ENCODE measurements around the gene ELOVL4.

DNA sequence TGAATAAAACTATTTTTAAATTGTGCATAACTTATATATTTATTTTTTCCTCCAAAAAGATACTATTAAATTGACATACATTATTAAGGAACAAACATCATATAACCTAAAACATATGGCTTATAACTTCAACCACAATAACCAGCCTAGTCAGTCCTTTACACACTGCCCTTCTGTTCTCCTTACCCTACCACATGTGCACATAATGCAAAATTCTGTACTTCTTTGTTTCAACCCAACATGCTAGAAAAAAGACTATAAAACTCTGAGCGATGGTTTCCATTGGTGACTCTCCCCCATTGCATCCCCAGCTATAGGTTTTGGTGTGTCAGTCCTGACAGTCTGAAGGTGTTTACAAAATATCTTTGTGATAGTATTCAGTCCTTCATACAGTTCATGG is 42.3 kb upstream of the ELOVL4 start:
- TF ChIP-seq, protein P1, sequence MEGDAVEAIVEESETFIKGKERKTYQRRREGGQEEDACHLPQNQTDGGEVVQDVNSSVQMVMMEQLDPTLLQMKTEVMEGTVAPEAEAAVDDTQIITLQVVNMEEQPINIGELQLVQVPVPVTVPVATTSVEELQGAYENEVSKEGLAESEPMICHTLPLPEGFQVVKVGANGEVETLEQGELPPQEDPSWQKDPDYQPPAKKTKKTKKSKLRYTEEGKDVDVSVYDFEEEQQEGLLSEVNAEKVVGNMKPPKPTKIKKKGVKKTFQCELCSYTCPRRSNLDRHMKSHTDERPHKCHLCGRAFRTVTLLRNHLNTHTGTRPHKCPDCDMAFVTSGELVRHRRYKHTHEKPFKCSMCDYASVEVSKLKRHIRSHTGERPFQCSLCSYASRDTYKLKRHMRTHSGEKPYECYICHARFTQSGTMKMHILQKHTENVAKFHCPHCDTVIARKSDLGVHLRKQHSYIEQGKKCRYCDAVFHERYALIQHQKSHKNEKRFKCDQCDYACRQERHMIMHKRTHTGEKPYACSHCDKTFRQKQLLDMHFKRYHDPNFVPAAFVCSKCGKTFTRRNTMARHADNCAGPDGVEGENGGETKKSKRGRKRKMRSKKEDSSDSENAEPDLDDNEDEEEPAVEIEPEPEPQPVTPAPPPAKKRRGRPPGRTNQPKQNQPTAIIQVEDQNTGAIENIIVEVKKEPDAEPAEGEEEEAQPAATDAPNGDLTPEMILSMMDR (IDR thresholded peaks at IDR 0.05) = no peak
- no peak for TF ChIP-seq POLR2A (IDR thresholded peaks at IDR 0.05)

Data from adrenal gland (tissue), 5 donors.